MCF 10A (cell line): Measurements from ENCODE around the gene ARL15. TPM values are rescaled to one million over a fixed set of nuclear protein-coding genes. Genes with fewer than 3 reads are reported as not detected.

Source experiments
- BruUV-seq: library from RNA; stranded (reverse); fragments of 400-500 nt; replicated peaks from 2 replicates; lab custom pipeline; 2021; lab: Mats Ljungman, UMichigan
- CTCF ChIA-PET: fragments of 300-600 bp; sonication (Branson Sonifier 250); formaldehyde crosslinking; extraction: SDS; loops from one replicate; lab custom pipeline; 2021; ENCODE audit warnings: antibody characterized with exemption, inconsistent platforms; lab: Yijun Ruan, JAX
- POLR2A ChIA-PET: fragments of 300-600, 350-650 bp; sonication (Branson Sonifier 250); formaldehyde crosslinking; extraction: SDS; loops from one replicate; lab custom pipeline; 2020; ENCODE audit warnings: antibody characterized with exemption, inconsistent platforms; lab: Yijun Ruan, JAX
- DNase-seq: peaks from one replicate; pipeline ENCODE4 v3.0.0-alpha.2; 2018; ENCODE audit not compliant: unreplicated experiment
- H3K27ac Mint-ChIP-seq: one replicate; pipeline ENCODE4 v1.8.0; 2022; ENCODE audit warnings: mild to moderate bottlenecking, low read depth, mixed read lengths; ENCODE audit not compliant: unreplicated experiment
- H3K27me3 Mint-ChIP-seq: one replicate; pipeline ENCODE4 v1.8.0; 2022; ENCODE audit warnings: mixed read lengths; ENCODE audit not compliant: insufficient read depth, unreplicated experiment
- H3K36me3 Mint-ChIP-seq: one replicate; pipeline ENCODE4 v1.8.0; 2022; ENCODE audit warnings: mild to moderate bottlenecking, moderate library complexity, mixed read lengths; ENCODE audit not compliant: insufficient read depth, unreplicated experiment
- H3K4me1 Mint-ChIP-seq: one replicate; pipeline ENCODE4 v1.8.0; 2022; ENCODE audit warnings: mixed read lengths; ENCODE audit not compliant: insufficient read depth, unreplicated experiment
- H3K4me3 Mint-ChIP-seq: one replicate; pipeline ENCODE4 v1.8.0; 2022; ENCODE audit warnings: mild to moderate bottlenecking, moderate library complexity, mixed read lengths; ENCODE audit not compliant: unreplicated experiment
- H3K9me3 Mint-ChIP-seq: one replicate; pipeline ENCODE4 v1.8.0; 2022; ENCODE audit warnings: mixed read lengths; ENCODE audit not compliant: unreplicated experiment
- CTCF ChIP-seq: fragments of 200-600 bp; IDR thresholded peaks from one replicate; pipeline ENCODE4 v1.8.0; 2022; ENCODE audit warnings: antibody characterized with exemption, mild to moderate bottlenecking; ENCODE audit not compliant: unreplicated experiment
- intact Hi-C: fragments of 100-400 bp; cut with micrococcal nuclease; formaldehyde crosslinking; loops from 2 replicates; pipeline ENCODE4 v1.14.1; 2022
- total RNA-seq: library from RNA; stranded (reverse); gene quantifications from 2 replicates; pipeline ENCODE4 v1.2.3, GENCODE V29; 2022

The ARL15 gene
- total RNA-seq, 1 experiment from 2014 or later: 11.3 TPM

- no peaks in the 10 kb centered on the region for H3K27me3 Mint-ChIP-seq
- intact Hi-C loops: no loop called here
- no peaks in the 10 kb centered on the region for H3K4me1 Mint-ChIP-seq
- DNase-seq: no peak
- no peak overlapping the region for H3K27ac Mint-ChIP-seq
- no peaks in the 10 kb centered on the region for H3K36me3 Mint-ChIP-seq
- ChIA-PET POLR2A (interaction anchor here (0.6 to 0.7 kb wide), 2 partner anchors 191 to 1160 kb away, joined by 3 read pairs; no protein-coding TSS in a partner anchor), CTCF (no interaction called here)
- H3K4me3 Mint-ChIP-seq: no peak overlapping the region
- TF ChIP-seq CTCF: no peak
- no TSS peak for BruUV-seq
- no peaks in the 10 kb centered on the region for H3K9me3 Mint-ChIP-seq
These were observed 387.6 kb downstream of the ARL15 start for GRCh38 chr5:53922508-53923498.

- no TSS peak for BruUV-seq
- no peak for DNase-seq
- no peak for TF ChIP-seq CTCF
- no peaks in the 10 kb centered on the region for H3K4me1 Mint-ChIP-seq
- POLR2A ChIA-PET: no interaction called here
- intact Hi-C loops: no loop called here
- H3K27ac Mint-ChIP-seq: no peak overlapping the region
- CTCF ChIA-PET: interaction anchor here (0.9 kb wide), 1 partner anchor 312 kb away, joined by 4 read pairs; no protein-coding TSS in a partner anchor
- H3K27me3 Mint-ChIP-seq: no peaks in the 10 kb centered on the region
- no peaks in the 10 kb centered on the region for H3K36me3 Mint-ChIP-seq
- H3K9me3 Mint-ChIP-seq: no peaks in the 10 kb centered on the region
- no peak overlapping the region for H3K4me3 Mint-ChIP-seq
These were observed 392.5 kb downstream of the ARL15 start for GRCh38 chr5:53917826-53918225.

GRCh38 chr5:53917095-53917494 lies 393.3 kb downstream of the ARL15 start:
- no peak for DNase-seq
- no peaks in the 10 kb centered on the region for H3K27me3 Mint-ChIP-seq
- no peak overlapping the region for H3K4me3 Mint-ChIP-seq
- no peaks in the 10 kb centered on the region for H3K4me1 Mint-ChIP-seq
- no TSS peak for BruUV-seq
- POLR2A ChIA-PET: no interaction called here
- CTCF ChIA-PET: no interaction called here
- intact Hi-C loops: no loop called here
- no peaks in the 10 kb centered on the region for H3K9me3 Mint-ChIP-seq
- H3K27ac Mint-ChIP-seq: no peak overlapping the region
- TF ChIP-seq CTCF: no peak
- H3K36me3 Mint-ChIP-seq: no peaks in the 10 kb centered on the region

DNA sequence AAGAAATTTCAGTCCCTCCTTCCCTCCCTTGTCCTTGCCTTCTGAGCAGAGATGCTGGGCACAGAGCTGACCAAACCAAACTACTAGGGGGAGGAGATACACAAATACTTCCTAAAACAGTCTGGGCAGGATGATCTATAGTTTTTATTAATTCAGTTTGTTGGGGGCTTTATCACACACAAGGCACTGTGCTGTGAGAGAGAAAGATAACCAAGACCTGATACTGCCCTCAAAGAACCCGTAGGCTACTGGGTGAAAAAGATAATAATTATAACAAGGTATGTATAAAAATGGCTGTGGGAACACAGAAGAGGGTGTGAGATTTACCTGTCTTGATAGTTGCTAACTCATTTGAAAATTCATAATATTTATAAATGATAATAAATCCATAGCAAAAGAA lies 395.3 kb downstream of the ARL15 start:
- ChIA-PET POLR2A (no interaction called here), CTCF (no interaction called here)
- Mint-ChIP-seq H3K4me1 (no peaks in the 10 kb centered on the region), H3K9me3 (no peaks in the 10 kb centered on the region), H3K36me3 (no peaks in the 10 kb centered on the region), H3K4me3 (no peak overlapping the region), H3K27me3 (no peaks in the 10 kb centered on the region), H3K27ac (no peak overlapping the region)
- TF ChIP-seq CTCF: no peak
- DNase-seq: no peak
- intact Hi-C loops: no loop called here
- BruUV-seq: no TSS peak
